Common myeloid progenitor, CD34-positive (primary cell): Measurements from ENCODE around the gene XIRP1.

ENCODE experiments used
- CTCF ChIA-PET: fragments of 350-600 bp; sonication (Branson Sonifier 250); formaldehyde crosslinking; loops from one replicate; lab custom pipeline; 2021; ENCODE audit warnings: antibody characterized with exemption; lab: Charles Lee
- POLR2A ChIA-PET: fragments of 350-600 bp; sonication (Branson Sonifier 250); formaldehyde crosslinking; loops from one replicate; lab custom pipeline; 2021; ENCODE audit warnings: antibody characterized with exemption; lab: Charles Lee
- DNase-seq, 3 donors: peaks; one replicate each; pipeline versions ENCODE4 v3.0.0 to v3.0.0-alpha.2; 2013
- H3K27ac ChIP-seq, 2 experiments: 1 replicate in 1 of 2; 2 replicates in 1 of 2; pipeline ENCODE4 v1.7.0; 2013; ENCODE audit warnings: inconsistent platforms in 2 of 2, low read length in 2 of 2, mild to moderate bottlenecking in 2 of 2, low read depth in 1 of 2, moderate library complexity in 1 of 2; ENCODE audit not compliant: severe bottlenecking in 2 of 2, insufficient read depth in 1 of 2, poor library complexity in 1 of 2
- H3K27me3 ChIP-seq, 5 experiments: replicated peaks in 2 of 5; 1 replicate in 3 of 5; 2 replicates in 2 of 5; pipeline versions ENCODE4 v1.6.1 to v1.7.0; 2013; ENCODE audit warnings: low read length in 4 of 5, mild to moderate bottlenecking in 2 of 5, moderate library complexity in 2 of 5, inconsistent platforms in 1 of 5; ENCODE audit not compliant: insufficient read depth in 5 of 5, control insufficient read depth in 4 of 5
- H3K36me3 ChIP-seq, 4 experiments: 1 replicate in 2 of 4; 2 replicates in 2 of 4; pipeline versions ENCODE4 v1.6.1 to v1.7.0; 2013; ENCODE audit warnings: low read length in 3 of 4, control low read depth in 1 of 4, mild to moderate bottlenecking in 1 of 4; ENCODE audit not compliant: control insufficient read depth in 4 of 4, insufficient read depth in 4 of 4
- H3K4me1 ChIP-seq, 4 experiments: 1 replicate in 3 of 4; 2 replicates in 1 of 4; pipeline versions ENCODE4 v1.6.1 to v1.7.1; 2013; ENCODE audit warnings: low read length in 3 of 4, mild to moderate bottlenecking in 3 of 4, control low read depth in 1 of 4, inconsistent platforms in 1 of 4, moderate library complexity in 1 of 4; ENCODE audit not compliant: control insufficient read depth in 4 of 4, insufficient read depth in 4 of 4; ENCODE audit errors: control extremely low read depth in 1 of 4
- H3K4me3 ChIP-seq, 7 experiments: 1 replicate in 4 of 7; 2 replicates in 3 of 7; pipeline versions ENCODE4 v1.5.1 to v1.7.0; 2013; ENCODE audit warnings: mild to moderate bottlenecking in 7 of 7, low read length in 6 of 7, moderate library complexity in 6 of 7, inconsistent platforms in 2 of 7, low read depth in 2 of 7, control low read depth in 1 of 7; ENCODE audit not compliant: insufficient read depth in 4 of 7, control insufficient read depth in 1 of 7; ENCODE audit errors: extremely low read depth in 1 of 7
- H3K9me3 ChIP-seq, 5 experiments: 1 replicate in 4 of 5; 2 replicates in 1 of 5; pipeline versions ENCODE4 v1.6.1 to v1.7.1; 2013; ENCODE audit warnings: low read length in 4 of 5, mild to moderate bottlenecking in 2 of 5, inconsistent platforms in 1 of 5, low read depth in 1 of 5, moderate library complexity in 1 of 5; ENCODE audit not compliant: control insufficient read depth in 4 of 5, insufficient read depth in 2 of 5; ENCODE audit errors: control extremely low read depth in 1 of 5
- WGBS: methylation state at CpG from one replicate; pipeline ENCODE4 v1.1.5; 2013; ENCODE audit not compliant: insufficient coverage; 5-methylcytosine and 5-hydroxymethylcytosine counted together

XIRP1 gene

DNA sequence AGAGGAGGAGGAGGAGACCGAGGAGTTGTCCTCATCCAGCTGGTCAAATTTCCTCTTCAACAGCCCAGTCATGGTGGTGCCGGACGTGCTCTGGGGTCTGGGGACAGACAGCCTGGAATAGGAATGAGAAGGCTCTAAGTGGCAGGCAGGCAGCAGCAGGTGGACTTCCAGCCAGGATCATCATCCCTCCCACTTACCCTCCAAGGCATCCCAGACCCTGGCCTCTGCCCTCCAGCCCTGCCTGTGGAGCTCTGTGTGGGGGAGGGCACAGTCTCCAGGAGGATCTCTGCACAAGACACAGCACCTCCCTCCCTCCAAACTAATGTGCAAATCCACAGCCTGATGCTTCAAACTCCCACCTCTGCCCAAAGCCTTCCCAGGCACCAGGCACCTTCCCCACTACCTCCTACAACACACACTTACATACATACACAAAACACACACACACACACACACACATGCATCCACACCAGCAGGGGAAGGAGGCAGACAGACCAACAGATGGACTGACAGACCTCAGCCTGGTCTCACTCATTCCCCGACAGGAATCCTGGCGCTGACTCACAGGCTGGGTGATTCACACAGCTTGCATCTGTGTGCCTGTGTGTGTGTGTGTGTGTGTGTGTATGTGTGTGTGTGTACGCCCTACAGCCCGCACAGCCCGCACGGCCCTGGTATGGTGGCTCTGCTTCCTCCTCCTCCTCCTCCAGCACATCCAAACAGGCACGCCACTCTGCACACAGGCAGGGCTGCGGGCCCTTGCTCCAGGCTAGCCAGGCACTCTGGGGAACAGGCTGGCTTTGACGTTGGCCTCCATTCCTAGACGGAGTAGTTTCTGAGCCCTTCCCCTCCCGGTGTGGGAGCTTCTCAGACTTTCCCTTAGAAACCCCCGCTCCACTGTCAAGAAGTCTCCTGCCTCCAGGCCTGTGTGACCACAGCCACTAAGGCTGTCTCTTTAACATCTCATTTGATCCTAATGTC is 45.5 kb downstream of the XIRP1 start:
- Histone ChIP-seq H3K36me3 (peaks cover 9 to 46% (median 42%) of the 10 kb centered on the region in 4 experiments), H3K27ac (peak overlapping the region; percentile 95 to 96), H3K9me3 (no peaks in the 10 kb centered on the region), H3K4me3 (peak overlapping the region in 6 of 7 experiments; percentile 45 to 72 (median 53)), H3K27me3 (no peaks in the 10 kb centered on the region), H3K4me1 (peaks cover 25 to 80% (median 73%) of the 10 kb centered on the region in 4 experiments)
- 4% methylated on average over 6 of the region's 15 CpGs for WGBS
- peak; percentile 83 to 97 (median 94) for DNase-seq
- POLR2A ChIA-PET, result interaction anchor here (0.6 to 2.0 kb wide), 6 partner anchors 8 to 67 kb away, joined by 3 to 14 read pairs (median 4); no protein-coding TSS in a partner anchor
- CTCF ChIA-PET, result interaction anchor here (0.7 to 3.5 kb wide), 14 partner anchors 9 to 113 kb away, joined by 3 to 29 read pairs (median 4); no protein-coding TSS in a partner anchor

DNA sequence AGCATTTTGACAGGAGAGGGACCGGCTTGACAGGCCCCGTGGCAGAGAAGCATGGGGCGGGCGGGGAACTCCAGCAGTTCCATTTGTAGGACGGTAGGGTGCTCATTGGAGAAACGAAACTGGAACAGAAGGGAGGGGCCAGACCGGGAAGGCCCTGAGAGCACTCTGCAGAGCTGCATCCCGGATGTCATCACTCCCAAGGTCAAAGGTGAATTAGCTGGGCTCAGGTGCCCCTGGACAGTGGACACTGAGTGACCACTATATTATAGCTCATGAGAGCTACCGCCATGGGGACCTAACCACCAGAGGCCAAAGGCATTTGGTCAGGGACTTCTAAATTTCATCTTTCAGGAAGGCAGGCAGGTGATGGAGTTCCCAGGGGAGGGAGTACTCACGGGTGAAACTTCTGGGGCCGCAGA is 46.3 kb downstream of the XIRP1 start:
- DNase-seq, result no peak
- H3K4me1 ChIP-seq, result peaks cover 20 to 80% (median 73%) of the 10 kb centered on the region in 4 experiments
- no peaks in the 10 kb centered on the region for H3K9me3 ChIP-seq
- CTCF ChIA-PET, result interaction anchor here (0.6 to 3.5 kb wide), 13 partner anchors 10 to 491 kb away, joined by 3 to 29 read pairs (median 4); no protein-coding TSS in a partner anchor
- H3K4me3 ChIP-seq, result peak overlapping the region in 4 of 7 experiments; percentile 2 to 72 (median 54)
- POLR2A ChIA-PET, result interaction anchor here (1.0 to 1.8 kb wide), 2 partner anchors 32 to 40 kb away, joined by 3 to 6 read pairs; no protein-coding TSS in a partner anchor
- H3K27me3 ChIP-seq, result no peaks in the 10 kb centered on the region
- 70% methylated on average over 9 of the region's 11 CpGs for WGBS
- H3K27ac ChIP-seq, result peak overlapping the region; percentile 95 to 96
- peaks cover 9 to 51% (median 46%) of the 10 kb centered on the region in 4 experiments for H3K36me3 ChIP-seq

DNA sequence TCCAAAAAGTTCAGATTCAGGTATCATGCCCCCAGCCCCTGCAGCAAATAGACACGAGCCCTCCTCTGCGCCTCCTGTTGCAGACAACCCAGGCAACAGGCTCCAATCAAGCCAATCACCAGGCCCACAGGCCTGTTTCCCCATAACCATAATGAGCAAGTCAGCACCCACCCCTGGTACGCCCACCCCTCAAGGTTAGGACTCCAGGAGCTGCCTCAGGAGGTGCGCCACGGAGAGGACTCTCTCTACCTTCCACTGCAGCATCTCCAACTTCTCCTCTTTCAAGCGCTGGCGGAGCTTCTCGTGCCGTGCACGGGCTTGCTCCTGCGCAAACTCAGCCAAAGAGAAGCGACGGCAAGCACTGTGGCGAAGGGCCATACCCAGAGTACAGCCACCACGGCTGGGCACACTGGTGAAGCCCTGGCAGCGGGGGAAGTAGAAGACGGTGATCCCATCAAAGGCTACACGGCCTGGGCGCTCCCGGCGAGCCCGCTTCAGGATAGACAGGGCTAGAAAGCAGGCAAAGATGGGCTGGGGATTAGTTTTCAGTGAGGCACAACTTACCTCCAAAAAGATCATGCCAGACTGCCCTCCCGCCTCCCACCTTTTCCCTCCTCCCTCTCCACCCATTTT is 47.5 kb downstream of the XIRP1 start:
- DNase-seq, result no peak
- Histone ChIP-seq H3K4me3 (no peak overlapping the region), H3K4me1 (peaks cover 11 to 76% (median 69%) of the 10 kb centered on the region in 4 experiments), H3K9me3 (no peaks in the 10 kb centered on the region), H3K36me3 (peaks cover 9 to 55% (median 47%) of the 10 kb centered on the region in 4 experiments), H3K27me3 (no peaks in the 10 kb centered on the region), H3K27ac (no peak overlapping the region)
- POLR2A ChIA-PET, result no interaction called here
- 98% methylated on average over 14 of the region's 23 CpGs for WGBS
- CTCF ChIA-PET, result interaction anchor here (1.2 to 5.2 kb wide), 7 partner anchors 9 to 39 kb away, joined by 3 to 54 read pairs (median 6); no protein-coding TSS in a partner anchor

DNA sequence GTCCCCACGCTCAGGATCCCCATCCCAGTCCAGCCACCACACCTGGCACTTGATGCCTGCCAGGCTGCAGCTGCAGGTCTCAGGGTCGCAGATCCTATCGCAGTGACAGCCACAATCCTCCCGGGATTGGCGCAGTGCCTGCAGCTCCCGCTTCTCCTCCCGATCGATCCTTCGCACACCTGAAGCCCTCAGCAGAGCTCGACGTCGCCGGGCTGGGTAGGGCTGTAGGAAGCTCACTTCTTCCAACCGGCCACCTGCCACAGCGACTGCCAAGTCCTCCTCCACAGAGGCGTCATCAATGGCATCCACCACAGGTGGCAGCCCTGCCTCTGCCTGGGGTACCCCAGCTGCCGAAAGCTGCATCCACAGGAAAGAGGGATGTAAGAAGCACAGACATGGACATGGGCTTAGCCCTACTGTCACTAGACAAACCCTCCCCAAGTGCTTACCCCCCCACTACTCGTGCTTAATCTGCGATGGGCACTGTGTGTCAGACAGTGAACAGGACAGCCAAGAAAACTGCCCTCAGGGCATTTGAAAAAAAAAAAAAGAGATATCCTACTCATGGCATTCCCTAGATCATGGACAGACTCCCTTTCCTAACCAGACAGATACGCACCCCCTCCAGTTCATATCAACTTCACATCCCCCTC is 48.2 kb downstream of the XIRP1 start:
- 98% methylated on average over 16 of the region's 20 CpGs for WGBS
- no peak overlapping the region for H3K4me3 ChIP-seq
- no peaks in the 10 kb centered on the region for H3K27me3 ChIP-seq
- DNase-seq, result no peak
- CTCF ChIA-PET, result interaction anchor here (1.2 to 5.2 kb wide), 6 partner anchors 11 to 38 kb away, joined by 3 to 54 read pairs (median 6); no protein-coding TSS in a partner anchor
- peaks cover 9 to 55% (median 49%) of the 10 kb centered on the region in 4 experiments for H3K36me3 ChIP-seq
- H3K4me1 ChIP-seq, result peaks cover 7 to 69% (median 63%) of the 10 kb centered on the region in 4 experiments
- POLR2A ChIA-PET, result interaction anchor here (1.3 kb wide), 1 partner anchor 10 kb away, joined by 3 read pairs; no protein-coding TSS in a partner anchor
- no peak overlapping the region for H3K27ac ChIP-seq
- no peaks in the 10 kb centered on the region for H3K9me3 ChIP-seq

DNA sequence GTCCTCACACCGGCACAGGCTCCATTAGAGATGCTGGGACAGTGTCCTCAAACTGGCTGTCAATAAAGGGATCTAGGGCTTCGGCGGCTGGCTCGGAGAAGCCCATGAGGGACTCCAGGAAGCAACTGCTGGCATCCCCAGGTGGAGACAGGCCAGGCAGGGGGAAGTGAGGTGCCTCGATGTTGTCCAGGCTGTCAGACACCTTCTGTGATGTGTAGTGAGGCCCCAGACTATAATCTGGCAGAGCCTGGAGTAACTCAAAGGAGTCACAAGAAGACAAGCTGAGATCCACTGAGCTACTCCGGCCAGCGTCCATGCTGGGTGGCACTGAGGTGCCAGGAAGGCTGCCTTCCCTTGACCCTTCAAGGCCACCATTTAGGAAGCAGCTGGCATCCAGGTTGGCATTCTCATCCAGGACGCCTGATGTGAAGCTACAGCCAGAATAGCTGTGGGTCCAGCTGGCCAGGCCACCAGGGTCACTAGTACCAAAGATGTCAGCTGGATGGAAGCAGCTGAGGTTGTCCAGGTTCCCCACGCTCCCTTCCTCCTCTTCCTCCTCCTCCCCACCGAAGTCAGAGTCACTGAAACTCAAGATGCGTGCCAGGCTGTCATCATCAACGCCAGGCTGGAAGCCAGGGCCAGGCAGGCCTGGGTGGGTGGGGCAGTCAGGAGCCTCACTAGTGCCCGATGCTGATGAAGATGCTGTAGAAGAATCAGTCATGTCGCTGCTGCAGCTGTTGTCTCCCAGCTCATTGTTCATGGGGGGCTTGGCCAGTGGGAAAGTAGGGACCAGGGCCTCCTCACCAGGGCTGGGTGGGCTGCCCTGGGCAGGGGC is 49.1 kb downstream of the XIRP1 start:
- Histone ChIP-seq H3K4me1 (peaks cover 1 to 60% (median 53%) of the 10 kb centered on the region in 4 experiments), H3K27ac (no peak overlapping the region), H3K36me3 (peaks cover 9 to 55% (median 49%) of the 10 kb centered on the region in 4 experiments), H3K27me3 (no peaks in the 10 kb centered on the region), H3K9me3 (no peaks in the 10 kb centered on the region), H3K4me3 (no peak overlapping the region)
- ChIA-PET CTCF (interaction anchor here (1.4 to 5.2 kb wide), 6 partner anchors 11 to 144 kb away, joined by 4 to 54 read pairs (median 8); no protein-coding TSS in a partner anchor), POLR2A (interaction anchor here (0.7 to 1.3 kb wide), 2 partner anchors 9 to 37 kb away, joined by 3 read pairs; no protein-coding TSS in a partner anchor)
- WGBS, result 84% methylated on average over 11 of the region's 14 CpGs
- no peak for DNase-seq
